Activated effector memory CD4-positive, alpha-beta T cell treated with Interleukin-2 at 50 U/mL for 16 hours (primary cell): ENCODE results near the gene TMEM229B.

Experiments
- DNase-seq: peaks from one replicate; pipeline ENCODE4 v3.0.0-alpha.2; 2020

The TMEM229B gene

DNA sequence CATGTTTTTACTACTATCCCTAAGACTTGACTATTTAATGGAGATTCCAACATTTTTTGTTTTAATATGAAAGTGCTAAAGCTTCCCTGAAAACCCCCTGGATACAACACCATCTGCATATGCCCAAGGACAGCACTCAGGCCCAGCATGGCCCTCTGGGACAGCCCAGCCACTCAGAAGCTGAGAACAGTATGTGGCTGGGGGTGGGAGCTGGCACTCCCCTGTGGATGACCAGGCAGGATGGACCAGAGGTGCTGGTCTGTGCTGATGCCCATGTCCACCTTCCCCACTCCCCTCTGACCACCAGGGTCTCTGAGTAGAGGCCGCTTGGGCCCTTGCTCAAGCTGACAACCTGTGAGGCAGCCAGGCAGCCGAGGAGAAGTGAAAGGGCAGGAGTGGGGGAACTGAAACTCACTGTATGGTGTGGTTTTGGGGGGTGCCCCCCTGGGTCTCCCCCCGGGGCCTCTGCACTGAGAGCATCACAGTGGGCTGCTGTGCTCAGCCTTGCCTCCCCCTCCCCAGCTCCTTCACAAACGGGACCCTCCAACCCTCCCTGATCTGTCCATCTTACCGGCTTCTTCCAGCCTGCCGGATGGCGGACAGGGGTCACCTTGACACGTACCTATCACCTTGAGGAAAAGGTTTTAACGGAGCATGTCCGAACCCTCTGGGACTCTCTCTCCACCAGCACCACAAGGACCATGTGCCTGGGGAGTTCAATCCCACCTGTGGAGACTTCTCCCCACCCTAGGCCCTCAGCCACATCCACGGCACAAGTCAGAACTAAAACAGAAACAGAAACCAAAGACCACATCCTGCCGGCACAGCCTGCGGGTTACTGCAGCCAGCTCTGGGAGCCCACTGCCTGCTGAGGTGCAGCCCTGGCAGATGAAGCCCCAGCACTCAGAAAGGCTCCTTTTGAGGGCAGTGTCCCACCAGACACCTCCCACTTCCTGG, at the start of gene TMEM229B:
Gene TMEM229B (minus strand): TSS at position 785 of the 957 bp plus-strand sequence. CDS start 14,798 bp downstream, outside the sequence.
- peak; percentile 71 for DNase-seq

DNA sequence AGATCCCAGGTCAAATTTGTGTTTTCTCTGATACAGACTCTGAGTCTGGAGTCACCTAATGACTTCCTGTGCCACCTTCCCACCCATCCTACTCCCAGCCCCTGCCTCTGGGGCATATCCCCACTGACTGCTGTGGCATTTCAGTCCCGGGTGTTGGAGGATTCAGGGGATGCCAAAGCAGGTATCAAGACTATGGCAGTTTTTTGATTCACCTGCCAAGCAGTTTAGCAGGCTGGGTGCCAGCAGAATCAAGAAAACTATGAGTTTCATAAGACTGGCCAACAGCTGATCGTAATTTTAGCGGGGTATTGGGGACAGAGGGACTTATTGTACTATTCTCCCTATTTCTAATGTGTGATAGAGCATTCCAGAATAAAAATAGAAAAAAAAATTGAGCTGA, 49.2 kb upstream of the TMEM229B start:
- no peak for DNase-seq

DNA sequence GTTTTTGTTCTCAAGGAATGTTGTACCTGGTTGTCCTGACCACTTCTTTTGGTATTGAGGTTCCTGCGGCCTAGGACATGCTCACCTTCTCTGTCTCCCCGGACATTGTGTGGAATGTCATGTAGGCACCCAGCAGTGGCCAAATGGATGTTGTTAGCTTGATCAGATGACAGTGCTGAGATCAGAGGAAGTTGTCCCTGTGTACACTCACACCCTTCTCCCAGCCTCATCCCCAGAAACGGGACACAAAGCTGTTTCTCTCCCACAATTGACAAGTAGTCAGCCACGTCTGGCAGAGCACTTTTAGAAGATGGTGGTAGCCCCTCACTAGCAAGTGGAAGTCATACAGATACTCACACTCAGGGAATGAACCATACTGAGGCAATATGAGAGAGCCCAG, 47.6 kb upstream of the TMEM229B start:
- DNase-seq, result no peak

DNA sequence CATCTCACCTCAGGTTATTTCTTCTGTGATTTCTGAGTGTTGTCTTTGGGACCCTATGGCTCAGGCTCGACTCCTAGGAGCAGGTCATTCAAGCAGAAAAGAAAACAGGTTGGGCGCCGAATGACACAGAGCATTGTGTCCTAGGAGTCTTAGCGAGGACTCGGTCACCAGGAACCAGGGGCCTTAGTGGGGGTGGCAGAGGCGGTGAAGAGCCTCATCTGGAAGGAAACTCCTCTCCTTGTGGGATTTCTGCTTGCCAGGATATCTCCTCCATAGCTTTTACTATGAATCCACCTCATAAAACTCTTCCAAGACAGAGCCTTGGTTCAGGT, 45.2 kb upstream of the TMEM229B start:
- DNase-seq, result no peak

DNA sequence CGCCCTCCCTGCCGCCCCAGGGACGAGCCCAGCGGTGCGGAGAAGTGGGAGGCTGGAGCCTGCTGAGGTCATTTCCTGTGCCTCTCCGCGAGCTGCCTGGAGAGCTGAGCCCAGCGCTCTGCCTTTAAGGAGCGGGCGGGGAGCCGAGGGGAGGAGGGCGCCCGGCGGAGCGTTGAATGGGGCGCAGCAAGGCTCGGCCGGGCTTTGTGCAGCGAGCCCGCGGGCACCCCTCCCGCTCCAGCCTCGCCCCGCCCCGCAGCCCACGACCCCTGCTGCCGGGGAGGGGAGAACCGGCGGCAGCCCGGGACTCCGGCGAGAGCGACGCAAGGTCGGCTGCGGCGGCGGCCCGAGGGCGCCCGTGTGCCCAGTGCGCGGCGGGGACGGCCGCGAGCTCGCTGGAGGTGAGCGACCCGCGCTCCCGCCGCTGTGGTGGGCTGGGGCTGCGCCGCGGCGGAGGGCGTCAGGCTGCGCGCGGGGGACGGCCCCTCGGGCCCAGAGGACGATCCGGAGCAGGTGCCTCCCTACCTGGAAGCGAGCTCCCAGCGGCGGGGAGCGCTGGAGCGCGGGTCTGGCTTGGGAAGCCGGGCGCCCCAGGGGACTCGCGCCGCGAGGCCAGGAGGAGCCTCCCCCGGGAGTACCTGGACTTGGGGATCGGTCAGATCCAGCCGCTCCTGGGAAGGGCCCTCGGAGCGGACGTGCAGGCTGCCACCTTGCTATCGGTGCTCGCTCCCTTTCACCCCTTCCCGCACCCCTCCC, 44.7 kb upstream of the TMEM229B start, which contains the start of gene PLEKHH1:
Gene PLEKHH1 (plus strand): TSS at position 293 of the 756 bp plus-strand sequence. CDS start 8,578 bp downstream, outside the sequence.
- peak; percentile 22 for DNase-seq

DNA sequence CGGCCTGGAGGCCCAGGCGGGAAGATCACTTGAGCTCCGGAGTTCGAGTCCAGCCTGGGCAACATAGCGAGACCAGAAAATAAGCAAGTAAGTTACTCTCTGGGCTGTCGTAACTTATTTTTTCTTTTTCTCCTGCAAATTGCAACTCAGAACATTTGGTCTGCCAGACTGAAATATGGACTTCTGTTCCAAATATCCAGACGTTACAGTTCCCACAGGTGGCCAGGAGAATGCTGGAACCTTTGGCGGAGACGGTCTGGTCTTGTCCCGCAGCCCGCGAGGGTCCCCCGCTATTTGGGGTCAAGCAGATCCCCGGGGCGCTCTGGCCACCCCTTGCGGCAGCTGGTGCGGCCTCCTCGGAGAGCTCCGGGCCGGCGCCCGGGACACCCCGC, 44.1 kb upstream of the TMEM229B start:
- DNase-seq, result no peak

DNA sequence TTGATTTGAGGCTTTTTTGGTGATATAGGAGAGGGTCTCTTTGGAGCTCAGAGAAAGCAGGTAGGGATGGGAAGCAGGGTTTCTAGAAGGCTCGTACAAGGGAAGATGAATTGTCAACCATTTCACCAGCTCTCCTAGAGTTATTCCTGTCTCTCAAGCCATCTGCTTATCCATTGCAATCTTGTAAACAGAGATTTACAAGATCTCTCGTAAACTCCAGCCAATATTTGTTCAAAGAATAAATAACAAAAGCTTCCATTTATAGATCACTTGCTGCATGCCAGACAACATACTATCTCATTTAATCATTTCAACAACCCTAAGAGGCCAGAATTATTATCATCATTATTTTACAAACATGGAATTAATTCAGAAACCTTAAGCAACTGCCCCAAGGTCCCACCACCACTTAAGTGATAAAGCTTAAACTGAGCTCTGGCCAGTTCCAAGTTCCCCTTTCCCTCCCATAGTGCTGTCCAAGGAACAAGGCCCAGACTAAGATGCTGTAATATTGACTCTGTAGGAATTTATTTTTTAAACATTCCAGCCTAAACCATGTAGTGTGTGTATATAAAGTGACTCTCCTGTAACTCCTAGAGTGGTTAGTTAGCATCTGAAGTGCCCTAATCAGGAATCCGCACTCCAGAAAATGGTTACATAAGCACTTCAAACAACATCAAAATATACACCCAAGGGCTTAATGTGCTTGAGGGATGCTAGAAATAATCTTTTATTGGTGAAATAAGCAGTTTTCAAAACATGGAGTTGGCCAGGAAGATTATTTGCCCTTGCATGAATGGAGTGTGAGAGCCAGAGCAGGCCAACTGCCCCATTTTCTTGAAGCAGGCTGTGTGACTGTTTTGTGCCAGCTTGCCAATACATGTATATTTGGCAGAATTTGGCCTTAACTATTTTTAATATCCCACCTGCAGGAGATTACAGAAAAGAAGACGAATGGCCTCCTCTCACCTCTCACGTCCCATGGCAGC, 41.7 kb upstream of the TMEM229B start:
- no peak for DNase-seq

DNA sequence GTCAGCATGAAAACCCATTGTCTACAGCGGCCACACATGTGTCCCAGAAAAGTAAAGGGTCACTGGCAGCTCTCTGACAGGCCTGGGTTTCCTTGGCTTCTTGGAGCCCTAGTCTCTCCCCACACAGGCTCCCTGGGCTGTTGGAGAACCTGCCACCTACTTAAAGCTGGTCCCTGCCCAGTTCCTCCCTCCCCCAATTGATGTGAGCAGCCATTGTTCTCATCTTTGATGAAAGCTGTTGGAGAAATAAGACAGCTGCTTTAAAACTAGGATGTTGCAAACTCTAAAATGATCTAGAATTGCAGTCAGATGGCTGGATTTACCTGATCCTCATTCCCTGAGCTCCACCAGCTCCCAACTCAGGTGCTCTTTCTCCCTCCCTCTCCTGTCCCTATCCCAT, 39.8 kb upstream of the TMEM229B start:
- no peak for DNase-seq

DNA sequence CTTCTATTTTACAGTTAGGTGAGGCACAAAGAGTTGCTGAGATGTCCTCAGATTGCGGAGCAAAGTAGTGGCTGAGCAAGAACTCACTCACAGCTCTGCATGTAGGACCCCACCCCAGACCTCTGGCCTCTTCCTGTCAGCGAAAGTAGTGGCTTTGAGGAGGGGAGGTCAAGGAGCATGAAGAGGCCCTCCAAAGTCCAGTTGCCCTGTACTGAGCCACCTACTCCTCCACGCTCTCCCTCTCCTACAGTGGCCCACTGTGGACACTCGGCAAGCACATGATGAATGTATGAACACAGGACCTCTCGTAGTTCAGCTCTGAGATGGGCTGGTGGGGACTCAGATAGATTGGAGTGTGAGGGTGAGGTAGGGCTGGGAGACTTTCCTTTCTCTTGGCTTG, 39.2 kb upstream of the TMEM229B start:
- DNase-seq, result no peak

DNA sequence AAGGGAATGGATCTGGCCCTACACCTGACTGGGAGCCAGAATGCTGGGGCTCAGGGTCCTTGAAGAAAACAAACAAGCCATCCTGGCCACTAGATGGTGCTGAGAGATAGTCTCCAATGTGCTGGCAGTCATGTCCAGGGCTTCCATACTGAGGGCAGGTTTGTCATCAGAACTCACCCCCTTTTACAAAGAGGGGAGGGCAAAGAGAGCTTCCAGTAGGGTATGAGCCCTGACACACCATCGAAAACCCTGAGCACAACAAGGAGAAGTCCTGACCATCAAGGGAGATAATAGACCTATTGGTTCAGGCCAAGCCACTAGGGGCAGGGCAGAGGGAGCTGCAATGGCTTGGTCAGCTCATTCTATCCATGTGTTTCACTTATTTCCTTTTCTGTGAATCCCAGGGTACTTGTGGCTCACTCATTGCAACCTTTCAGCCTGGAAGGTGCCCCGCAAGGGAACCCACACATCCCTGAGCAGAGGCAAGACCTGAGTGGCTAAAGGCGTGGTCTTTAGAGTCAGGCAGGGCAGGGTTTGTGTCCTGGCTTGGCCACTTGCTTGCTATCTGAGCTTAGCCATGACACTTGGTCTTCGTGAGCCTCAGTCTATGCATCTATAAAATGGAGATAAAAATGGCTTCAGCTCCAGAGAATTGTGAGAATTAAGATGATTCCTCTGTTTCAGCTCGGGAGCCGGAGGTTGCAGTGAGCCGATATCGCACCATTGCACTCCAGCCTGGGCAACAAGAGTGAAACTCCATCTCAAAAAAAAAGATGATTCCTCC, 38.3 kb upstream of the TMEM229B start:
- no peak for DNase-seq

DNA sequence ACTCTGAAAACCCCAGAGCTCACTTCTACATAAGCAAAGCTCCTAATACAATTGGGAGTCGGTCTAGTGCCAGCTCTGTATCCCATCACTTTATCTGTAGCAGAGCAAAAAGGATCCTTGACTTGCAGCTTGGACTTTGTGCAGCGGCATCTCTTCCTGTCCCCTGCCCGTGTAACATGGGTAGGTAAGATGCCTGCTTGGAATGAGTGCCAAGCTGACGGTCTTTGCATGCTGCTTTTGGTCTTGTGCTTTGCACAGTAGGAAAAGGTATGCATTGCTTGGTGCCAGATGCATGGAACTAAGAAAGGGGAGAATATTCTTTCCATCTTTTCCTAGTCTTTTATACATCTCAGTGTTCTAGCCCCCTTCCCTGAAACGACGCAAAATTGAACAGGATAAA, 37.7 kb upstream of the TMEM229B start:
- DNase-seq, result no peak

DNA sequence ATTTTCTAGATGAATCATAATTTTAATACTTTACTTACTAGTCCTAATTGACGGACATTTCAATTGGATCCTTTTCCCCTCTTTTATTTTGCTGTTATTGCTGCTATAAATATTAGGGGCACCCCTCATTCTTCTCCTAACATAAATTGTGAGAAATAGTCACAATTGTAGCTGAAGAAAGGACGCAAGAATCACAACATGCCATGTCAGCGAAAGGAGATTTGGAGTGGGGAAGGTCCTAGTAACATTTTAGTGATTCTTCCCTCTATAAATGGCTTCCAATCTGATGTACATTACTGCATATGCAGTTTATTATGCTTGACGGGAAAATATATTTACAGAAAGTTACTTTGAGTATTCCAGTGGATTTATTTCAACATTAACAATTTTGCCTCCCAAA, 36.9 kb upstream of the TMEM229B start:
- DNase-seq, result no peak

DNA sequence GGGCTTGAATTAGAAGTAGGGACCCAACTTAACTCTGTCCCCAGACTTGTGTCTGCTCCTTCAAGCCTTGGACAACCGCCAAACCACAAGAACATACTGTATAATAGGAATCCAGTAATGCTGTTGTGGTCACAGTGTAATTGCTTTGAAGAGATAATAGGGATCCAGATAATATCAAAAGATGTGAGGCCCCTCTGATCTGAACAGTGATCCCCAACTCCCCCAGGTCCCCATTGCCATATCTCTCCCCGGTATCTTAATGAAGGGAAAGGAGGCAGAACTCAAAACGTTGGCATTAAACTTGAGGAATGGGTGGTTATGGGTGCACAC, 36.1 kb upstream of the TMEM229B start:
- no peak for DNase-seq

DNA sequence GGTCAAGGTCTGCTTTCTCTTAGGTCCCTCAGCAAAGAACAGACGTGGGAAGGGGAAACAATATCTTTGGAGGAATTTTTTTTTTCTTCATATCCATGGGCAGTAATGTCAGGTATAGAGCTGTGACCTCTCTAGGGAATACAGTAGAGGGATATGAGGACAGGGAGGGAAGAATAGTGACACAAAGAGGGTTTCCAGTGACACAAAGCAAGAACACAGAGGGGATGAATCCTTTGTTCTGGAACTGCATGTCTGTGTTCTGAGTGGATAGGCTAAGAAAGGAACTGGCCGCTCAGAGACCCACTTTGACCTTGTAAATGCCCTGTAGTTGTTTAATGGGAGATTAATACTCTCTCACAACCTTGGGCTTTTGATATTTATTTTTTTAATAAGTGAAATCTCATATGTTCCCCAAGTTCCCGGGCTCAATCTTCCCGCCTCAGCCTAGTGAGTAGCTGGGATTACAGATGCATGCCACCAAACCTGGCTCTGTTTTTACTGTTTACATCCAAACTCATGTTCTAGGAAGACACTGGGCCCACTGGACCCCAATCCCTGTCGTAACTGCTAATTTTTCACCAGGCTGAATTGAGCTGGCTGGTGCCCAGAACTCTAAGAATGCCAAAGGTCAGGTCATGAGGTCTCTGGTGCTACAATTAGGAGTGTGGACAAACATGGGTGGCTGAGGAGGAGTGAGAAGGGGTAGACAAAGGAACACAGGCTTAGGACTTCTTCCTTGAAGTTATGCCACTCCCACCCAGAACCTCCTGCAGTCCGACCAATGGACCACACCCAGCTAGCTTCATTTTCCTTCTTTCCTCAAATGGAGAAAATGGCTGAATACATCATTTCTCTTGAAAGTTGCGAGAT, 35.5 kb upstream of the TMEM229B start:
- no peak for DNase-seq

DNA sequence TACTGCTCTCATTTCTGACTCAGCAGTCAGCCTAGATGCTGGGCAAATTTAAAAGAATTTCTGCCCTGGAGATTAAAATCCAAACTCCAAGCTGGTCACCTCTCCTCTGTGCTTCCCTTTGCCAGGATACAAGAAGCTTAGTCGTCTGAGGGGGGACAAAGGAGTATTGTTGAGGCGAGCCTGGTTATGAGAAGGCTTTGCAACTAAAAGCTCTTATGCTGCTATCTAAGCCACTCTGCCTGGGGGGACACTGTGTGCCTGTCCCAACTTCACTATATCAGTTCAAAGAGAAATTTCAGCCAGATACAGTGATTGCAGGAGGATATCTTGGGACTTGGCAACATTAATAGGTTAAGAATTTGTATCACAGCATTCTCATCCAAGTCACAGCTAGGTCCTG, 33.7 kb upstream of the TMEM229B start:
- DNase-seq, result no peak

DNA sequence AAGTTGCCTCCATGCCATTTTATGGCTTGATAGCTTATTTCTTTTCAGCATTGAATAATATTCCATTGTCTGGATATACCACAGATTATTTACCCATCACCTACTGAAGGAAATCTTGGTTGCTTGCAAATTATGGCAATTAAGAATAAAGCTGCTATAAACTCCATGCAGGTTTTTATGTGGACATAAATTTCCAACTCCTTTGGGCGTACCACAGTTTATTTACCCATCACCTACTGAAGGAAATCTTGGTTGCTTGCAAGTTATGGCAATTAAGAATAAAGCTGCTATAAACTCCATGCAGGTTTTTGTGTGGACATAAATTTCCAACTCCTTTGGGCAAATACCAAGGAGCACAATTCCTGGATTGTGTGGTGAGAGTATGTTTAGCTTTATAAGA, 32.0 kb upstream of the TMEM229B start:
- DNase-seq, result no peak

DNA sequence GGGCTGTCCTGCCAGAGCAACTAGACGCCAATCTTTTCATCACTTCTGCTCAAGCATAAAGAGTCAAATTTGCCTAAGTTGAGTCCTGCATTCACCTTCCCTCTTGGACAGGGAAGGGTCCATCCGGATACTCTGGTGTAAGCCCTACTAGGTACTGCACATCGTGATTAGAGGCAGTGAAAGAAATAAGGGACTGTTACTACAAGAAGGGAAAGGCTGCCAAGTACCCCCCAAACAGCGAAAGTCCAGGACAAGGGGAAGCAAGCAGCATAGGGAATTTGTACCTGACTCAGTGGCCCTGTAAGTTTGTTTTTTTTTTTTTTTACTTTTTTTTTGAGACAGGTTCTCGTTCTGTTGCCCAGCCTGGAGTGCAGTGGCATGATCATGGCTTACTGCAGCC, 30.9 kb upstream of the TMEM229B start:
- no peak for DNase-seq

DNA sequence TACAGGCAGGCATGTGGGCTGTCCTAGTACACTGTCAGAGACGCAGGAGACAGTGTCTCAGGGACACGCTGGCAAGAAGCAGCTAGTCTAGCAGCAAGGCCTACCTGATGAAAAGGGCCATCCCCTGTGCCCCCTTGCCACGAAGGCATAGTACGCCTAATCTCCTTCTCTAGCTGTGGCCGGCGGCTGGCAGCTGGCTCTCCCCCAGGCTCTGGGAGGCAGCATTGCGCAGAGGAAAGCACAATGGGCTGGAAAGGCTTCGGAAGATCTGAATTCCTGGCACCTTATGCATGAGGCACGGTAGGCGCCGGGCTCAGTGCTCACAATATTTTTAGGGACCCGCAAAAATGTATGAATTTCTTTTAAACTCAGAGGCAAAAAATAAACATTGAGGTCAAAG, 28.6 kb upstream of the TMEM229B start:
- DNase-seq, result no peak

DNA sequence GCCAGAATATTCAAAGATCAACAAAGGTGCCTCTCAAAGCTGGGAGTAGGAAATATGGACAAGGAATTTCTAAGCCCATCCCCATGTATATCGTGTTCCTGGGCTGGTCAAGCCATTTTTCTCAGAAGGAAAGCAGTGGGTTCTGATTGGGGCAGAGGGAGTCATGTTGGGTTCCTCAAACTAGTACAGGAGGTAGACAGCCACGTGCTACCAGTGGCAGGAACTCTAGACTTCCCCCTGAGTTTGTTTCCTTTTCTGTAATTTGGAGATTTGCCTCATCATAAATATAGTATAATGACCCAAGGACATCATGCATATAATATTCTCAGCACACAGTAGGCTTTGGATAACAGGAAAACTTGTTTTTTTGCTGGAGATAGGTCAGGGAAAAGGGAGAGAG, 28.2 kb upstream of the TMEM229B start:
- DNase-seq, result no peak

DNA sequence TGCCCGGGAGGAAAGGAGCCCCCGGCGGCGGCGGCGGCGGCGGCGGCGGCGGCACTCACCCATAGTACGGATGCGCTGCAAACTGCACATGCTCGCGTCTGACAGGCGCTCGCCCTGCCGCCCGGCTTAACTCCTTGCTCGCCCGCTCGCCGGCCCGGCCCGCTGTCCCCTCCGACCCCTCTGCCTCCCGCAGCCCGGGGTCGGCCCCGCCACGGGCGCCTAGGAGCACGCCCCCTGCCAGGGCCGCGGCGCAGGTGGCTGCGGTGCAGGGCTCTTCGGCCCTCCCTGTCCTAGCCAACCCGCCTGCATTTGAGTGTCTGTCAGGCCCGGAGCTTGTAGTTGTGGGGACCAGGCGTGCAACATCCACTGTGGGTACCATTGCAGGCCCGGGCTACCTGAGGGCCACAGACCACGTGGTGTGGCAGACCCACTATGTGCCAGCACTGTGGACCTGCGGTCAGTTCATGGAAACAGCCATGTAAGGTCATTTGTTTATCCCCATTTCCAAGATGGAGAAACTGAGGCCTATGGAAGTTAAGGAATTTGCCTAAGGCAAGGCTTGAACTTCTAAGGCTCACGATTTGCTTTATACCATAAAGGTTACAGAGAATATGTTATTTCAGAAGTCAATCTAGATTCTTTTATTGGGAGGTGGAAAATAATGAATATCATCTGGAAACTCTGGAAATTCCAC, 27.0 kb upstream of the TMEM229B start:
- DNase-seq, result peak; percentile 21
